ENCODE measurements around the gene HIBADH.

- TF ChIP-seq POLR2A (IDR thresholded peaks at IDR 0.05) (no peak), CTCF (IDR thresholded peaks at IDR 0.05) (no peak)
Observed at GRCh38 chr7:27647489-27647888, 15.2 kb downstream of the HIBADH start.
